ENCODE results near the gene SIGLEC12. TPM values are rescaled to one million over a fixed set of nuclear protein-coding genes. Genes with fewer than 3 reads are reported as not detected.
A peak's percentile ranks its signal among the peaks of the same experiment; 100 is the strongest.

Gene SIGLEC12
- total and polyA plus RNA-seq, 9 of the 15 experiments (the other 6 are each of a cell fraction or from before 2014, with no cell fraction given) = 0.08 to 1.3 (median 0.54) TPM

GRCh38 chr19:51467864-51468544, 33.6 kb downstream of the SIGLEC12 start (continued):
- no peak for TF ChIP-seq ELK3 (CRISPR knock-in tag; IDR thresholded peaks at IDR 0.05)
- TF ChIP-seq EZH2 (IDR thresholded peaks at IDR 0.05; ENCODE audit: borderline replicate concordance, low read depth, low read length) = no peak
- no peak for TF ChIP-seq MCM2 (IDR thresholded peaks at IDR 0.05; ENCODE audit: low read depth)
- peak; percentile 82 for TF ChIP-seq CBFA2T3 (IDR thresholded peaks at IDR 0.05)
- TF ChIP-seq ELK1 (CRISPR knock-in tag; IDR thresholded peaks at IDR 0.05) = no peak
- peak; percentile 80; the same call in 1 of the 2 replicates for TF ChIP-seq ZBTB2 (IDR thresholded peaks at IDR 0.05)
- TF ChIP-seq SRSF7 (optimal IDR thresholded peaks at IDR 0.05; ENCODE audit: low read depth, low read length) = no peak
- no peak for TF ChIP-seq ZNF511 (CRISPR knock-in tag; IDR thresholded peaks at IDR 0.05)
- peak; percentile 50 for TF ChIP-seq ZNF24 (IDR thresholded peaks at IDR 0.05)
- peak; percentile 53; the same call in 1 of the 2 replicates for TF ChIP-seq VEZF1 (CRISPR knock-in tag; IDR thresholded peaks at IDR 0.05)
- peak; percentile 19 for TF ChIP-seq RBBP5 (IDR thresholded peaks at IDR 0.05; ENCODE audit: borderline replicate concordance, insufficient read depth, low read length, poor library complexity, severe bottlenecking)
- TF ChIP-seq ZZZ3 (IDR thresholded peaks at IDR 0.05) = no peak
- TF ChIP-seq E2F3 (CRISPR knock-in tag; IDR thresholded peaks at IDR 0.05) = no peak
- TF ChIP-seq CREB3L1 (IDR thresholded peaks at IDR 0.05; ENCODE audit: borderline replicate concordance, low read depth) = peak; percentile 45; the same call in 1 of the 2 replicates
- TF ChIP-seq SRF (CRISPR knock-in tag; IDR thresholded peaks at IDR 0.05) = no peak; a peak in 1 of 4 replicates
- TF ChIP-seq HDAC6 (IDR thresholded peaks at IDR 0.05; ENCODE audit: low read depth, low read length) = no peak
- TF ChIP-seq SREBF2 (CRISPR knock-in tag; IDR thresholded peaks at IDR 0.05) = no peak
- peak; percentile 18 to 58; a peak in 2 of 4 replicates for TF ChIP-seq ARNT (IDR thresholded peaks at IDR 0.05)
- no peak for TF ChIP-seq POLR3G (IDR thresholded peaks at IDR 0.05; ENCODE audit: extremely low read depth, insufficient read length, insufficient replicate concordance)
- TF ChIP-seq ZNF436 (CRISPR knock-in tag; IDR thresholded peaks at IDR 0.05) = no peak

Measured in K562 (cell line).